ENCODE measurements around the gene UMODL1. TPM values are rescaled to one million over a fixed set of nuclear protein-coding genes. Genes with fewer than 3 reads are reported as not detected.

The UMODL1 gene
- total and polyA plus RNA-seq, 2 donors (not counting 3 experiments of a cell fraction or from before 2014, with no cell fraction given) = not detected

GRCh38 chr21:42191696-42192595, 120.8 kb downstream of the UMODL1 start:
- Histone ChIP-seq H3K4me1 (ENCODE audit: control insufficient read depth, extremely low read depth, insufficient read depth, low read length) (peaks cover 8% of the 10 kb centered on the region), H4K20me1 (replicated peaks; ENCODE audit: control insufficient read depth, extremely low read depth, insufficient read depth, low read length) (no peaks in the 10 kb centered on the region), H3K36me3 (ENCODE audit: control insufficient read depth in 2 of 2, extremely low read depth in 1 of 2, insufficient read depth in 2 of 2, low read length in 2 of 2) (no peaks in the 10 kb centered on the region), H3K27ac (ENCODE audit: insufficient read depth, low read depth, low read length) (no peak overlapping the region), H3K79me2 (ENCODE audit: control insufficient read depth, insufficient read depth, low read length) (no peaks in the 10 kb centered on the region), H3K4me2 (ENCODE audit: insufficient read depth, low read length) (no peak overlapping the region), H3K9me1 (replicated peaks; ENCODE audit: control insufficient read depth, extremely low read depth, insufficient read depth, low read length) (no peaks in the 10 kb centered on the region), H2AFZ (ENCODE audit: low read depth, low read length) (no peak overlapping the region), H3K27me3 (ENCODE audit: control insufficient read depth in 2 of 2, insufficient read depth in 2 of 2, low read length in 2 of 2) (peaks cover 0 to 5% of the 10 kb centered on the region in 2 experiments), H3K4me3 (replicated peaks in 1 of 3; ENCODE audit: insufficient read depth in 1 of 3, low read depth in 1 of 3, low read length in 3 of 3) (no peak overlapping the region), H3K9me3 (replicated peaks; ENCODE audit: control insufficient read depth, insufficient read depth, low read length) (no peaks in the 10 kb centered on the region), H3K9ac (replicated peaks; ENCODE audit: extremely low read depth, insufficient read depth, low read length) (no peak overlapping the region)
- intact Hi-C loops (cut with micrococcal nuclease) = no loop called here
- ChIA-PET POLR2A (no interaction called here), CTCF (interaction anchor here (0.9 to 1.7 kb wide), 3 partner anchors 9 to 67 kb away, joined by 3 to 5 read pairs (median 4); no protein-coding TSS in a partner anchor)
- FAIRE-seq (no peak), DNase-seq (ENCODE audit: low read depth, low spot score) (no peak)
- TF ChIP-seq JUN (IDR thresholded peaks at IDR 0.05; ENCODE audit: borderline replicate concordance, insufficient read depth, insufficient read length, low read depth) (no peak), POLR2AphosphoS5 (IDR thresholded peaks at IDR 0.05; ENCODE audit: insufficient read depth, low read depth, low read length) (no peak), MYC (IDR thresholded peaks at IDR 0.05; ENCODE audit: low read depth, low read length) (no peak), FOS (IDR thresholded peaks at IDR 0.05; ENCODE audit: borderline replicate concordance, insufficient read depth, low read length) (no peak), EZH2 (IDR thresholded peaks at IDR 0.05; ENCODE audit: borderline replicate concordance, low read depth, low read length, severe bottlenecking) (no peak), POLR2A (IDR thresholded peaks at IDR 0.05; ENCODE audit: low read depth, low read length) (no peak), MAX (IDR thresholded peaks at IDR 0.05; ENCODE audit: insufficient read depth, insufficient read length) (no peak), CTCF (IDR thresholded peaks at IDR 0.05; ENCODE audit: extremely low read depth in 1 of 2, insufficient read depth in 1 of 2, low read depth in 1 of 2, low read length in 2 of 2) (no peak), GATA2 (IDR thresholded peaks at IDR 0.05; ENCODE audit: insufficient read depth, insufficient read length, low read depth, low read length) (no peak)
- dilution Hi-C loops (cut with MboI; ENCODE audit: extremely low pct_ligation_motif_present, low sequenced_read_pairs) = no loop called here
- no TSS peak for BruUV-seq (replicated peaks)

Other genes with a start within 250 kb of the UMODL1 start
- 10.0 and 12.9 TPM in 2 replicates for gene PRDM15, start 192.0 kb upstream of the UMODL1 start, total RNA-seq
- gene PRDM15, start 192.0 kb upstream of the UMODL1 start, polyA plus RNA-seq = 11.8 TPM in 2 replicates
- gene C2CD2, start 117.3 kb upstream of the UMODL1 start, total RNA-seq = 33.6 and 41.2 TPM in 2 replicates
- 28.3 and 32.6 TPM in 2 replicates for gene C2CD2, start 117.3 kb upstream of the UMODL1 start, polyA plus RNA-seq
- gene ZBTB21, start 61.0 kb upstream of the UMODL1 start, total RNA-seq = 10.8 and 12.4 TPM in 2 replicates
- 2.8 and 3.9 TPM in 2 replicates for gene ZBTB21, start 61.0 kb upstream of the UMODL1 start, polyA plus RNA-seq
- 19.6 and 21.2 TPM in 2 replicates for gene ABCG1, start 147.8 kb downstream of the UMODL1 start, total RNA-seq
- 6.7 and 8.4 TPM in 2 replicates for gene ABCG1, start 147.8 kb downstream of the UMODL1 start, polyA plus RNA-seq
- 0.93 and 1.9 TPM in 2 replicates for gene TFF3, start 244.1 kb downstream of the UMODL1 start, total RNA-seq
- gene TFF3, start 244.1 kb downstream of the UMODL1 start, polyA plus RNA-seq = 1.8 TPM in 2 replicates

Data from endothelial cell of umbilical vein (primary cell).